Uterus (tissue), 4 donors: ENCODE data around the gene CASQ1. TPM values are rescaled to one million over a fixed set of nuclear protein-coding genes. Genes with fewer than 3 reads are reported as not detected.

Source experiments
- DNase-seq, 2 donors: peaks; one replicate each; pipeline ENCODE4 v3.0.0-alpha.2; 2019 to 2020
- H3K27ac ChIP-seq, 2 donors: fragments of 200-600 bp; sonication (generic); 1 replicate in 1 of 2; 2 replicates in 1 of 2; pipeline ENCODE4 v1.5.1; 2016 to 2018
- H3K27me3 ChIP-seq, 2 donors: fragments of 200-600 bp; sonication (generic); one replicate each; pipeline ENCODE4 v1.5.1; 2018 to 2019; ENCODE audit warnings: control low read depth in 1 of 2
- H3K36me3 ChIP-seq, 2 donors: fragments of 200-600 bp; sonication (generic); one replicate each; pipeline ENCODE4 v1.5.1; 2019; ENCODE audit warnings: control low read depth in 1 of 2
- H3K4me1 ChIP-seq, 2 donors: fragments of 200-600 bp; sonication (generic); one replicate each; pipeline ENCODE4 v1.5.1; 2018 to 2019; ENCODE audit warnings: control low read depth in 1 of 2
- H3K4me3 ChIP-seq, 2 donors: fragments of 200-600 bp; sonication (generic); 1 replicate in 1 of 2; 2 replicates in 1 of 2; pipeline ENCODE4 v1.5.1; 2018 to 2019; ENCODE audit warnings: mild to moderate bottlenecking in 1 of 2
- H3K9me3 ChIP-seq, 2 donors: fragments of 200-600 bp; sonication (generic); one replicate each; pipeline ENCODE4 v1.5.1; 2019; ENCODE audit warnings: control low read depth in 1 of 2
- POLR2A ChIP-seq, 2 donors: fragments of 450-650 bp; IDR thresholded peaks; one replicate each; pipeline ENCODE4 v1.6.1; 2016; ENCODE audit warnings: antibody characterized with exemption in 2 of 2, mild to moderate bottlenecking in 1 of 2, moderate library complexity in 1 of 2
- intact Hi-C: fragments of 100-400 bp; cut with DNase I; formaldehyde crosslinking; loops from one replicate; pipeline ENCODE4 v1.15.1; 2023; ENCODE audit warnings: low total_unique reads
- total RNA-seq, 4 donors: library from RNA; depleted of rRNA in 3 of 4; stranded (reverse); fragments of >200 nt in 3 of 4; gene quantifications; one replicate each; pipeline versions ENCODE4 v1.1.0 to v1.2.4, GENCODE V29; 2014 to 2023
- TF ChIP-seq, protein P1 (sequence below), 4 experiments: fragments of 200-600 bp in 2 of 4; fragments of 450-650 bp in 2 of 4; sonication (generic) in 2 of 4; IDR thresholded peaks; one replicate each; pipeline ENCODE4 v1.5.1; 2016 to 2019; ENCODE audit warnings: antibody characterized with exemption in 4 of 4, mild to moderate bottlenecking in 2 of 4, moderate library complexity in 1 of 4
- donor health status: DM: yes; HTN: yes; CAD: no.

Gene CASQ1
- total RNA-seq, 4 donors from 2014 or later = 0.26 to 0.48 (median 0.34) TPM; not detected in 1

DNA sequence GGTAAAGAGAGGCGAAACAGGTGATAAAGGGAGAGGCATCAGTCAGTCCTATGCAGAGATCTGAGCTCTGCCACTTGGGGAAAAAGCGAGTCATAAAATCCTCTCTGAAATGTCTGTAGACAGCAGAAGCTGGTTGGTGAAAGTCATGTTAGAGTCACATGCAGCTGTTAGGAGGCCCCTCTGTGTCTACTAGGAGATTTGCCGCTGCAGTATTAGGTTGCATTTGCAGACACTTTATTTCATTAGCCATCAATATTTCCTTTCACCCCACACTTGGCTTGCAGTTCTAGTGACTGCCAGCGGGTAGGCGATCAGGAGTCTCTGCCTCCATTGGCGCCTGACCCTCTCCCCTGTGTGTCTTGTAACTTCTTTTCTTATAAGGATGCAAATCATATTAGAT, 22.8 kb upstream of the CASQ1 start:
- no peak for DNase-seq
- no peak overlapping the region for H3K4me3 ChIP-seq
- H3K27ac ChIP-seq = no peak overlapping the region
- intact Hi-C loops = no loop called here
- H3K36me3 ChIP-seq = no peaks in the 10 kb centered on the region
- no peak for TF ChIP-seq POLR2A (IDR thresholded peaks at IDR 0.05)
- TF ChIP-seq, protein P1, sequence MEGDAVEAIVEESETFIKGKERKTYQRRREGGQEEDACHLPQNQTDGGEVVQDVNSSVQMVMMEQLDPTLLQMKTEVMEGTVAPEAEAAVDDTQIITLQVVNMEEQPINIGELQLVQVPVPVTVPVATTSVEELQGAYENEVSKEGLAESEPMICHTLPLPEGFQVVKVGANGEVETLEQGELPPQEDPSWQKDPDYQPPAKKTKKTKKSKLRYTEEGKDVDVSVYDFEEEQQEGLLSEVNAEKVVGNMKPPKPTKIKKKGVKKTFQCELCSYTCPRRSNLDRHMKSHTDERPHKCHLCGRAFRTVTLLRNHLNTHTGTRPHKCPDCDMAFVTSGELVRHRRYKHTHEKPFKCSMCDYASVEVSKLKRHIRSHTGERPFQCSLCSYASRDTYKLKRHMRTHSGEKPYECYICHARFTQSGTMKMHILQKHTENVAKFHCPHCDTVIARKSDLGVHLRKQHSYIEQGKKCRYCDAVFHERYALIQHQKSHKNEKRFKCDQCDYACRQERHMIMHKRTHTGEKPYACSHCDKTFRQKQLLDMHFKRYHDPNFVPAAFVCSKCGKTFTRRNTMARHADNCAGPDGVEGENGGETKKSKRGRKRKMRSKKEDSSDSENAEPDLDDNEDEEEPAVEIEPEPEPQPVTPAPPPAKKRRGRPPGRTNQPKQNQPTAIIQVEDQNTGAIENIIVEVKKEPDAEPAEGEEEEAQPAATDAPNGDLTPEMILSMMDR (IDR thresholded peaks at IDR 0.05) = no peak
- no peaks in the 10 kb centered on the region for H3K27me3 ChIP-seq
- no peaks in the 10 kb centered on the region for H3K9me3 ChIP-seq
- no peaks in the 10 kb centered on the region for H3K4me1 ChIP-seq

DNA sequence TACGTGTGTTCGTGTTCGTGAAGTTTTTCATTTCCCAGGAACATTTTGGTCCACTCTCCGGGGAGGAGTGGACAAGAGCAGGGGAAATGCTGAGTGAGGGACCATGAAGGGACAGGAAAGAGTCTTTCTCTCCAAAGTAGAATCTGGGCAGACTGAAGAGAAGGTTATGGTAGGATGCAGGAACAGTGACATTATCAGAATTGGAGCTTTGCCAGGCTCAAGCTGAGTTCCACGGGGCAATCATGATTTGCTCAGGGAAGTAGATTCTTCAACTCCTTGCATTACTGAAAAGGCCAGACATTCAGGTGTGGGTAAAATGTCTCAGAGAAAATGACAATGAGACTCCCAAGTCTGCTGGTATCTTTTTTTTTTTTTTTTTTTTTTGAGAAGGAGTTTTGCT, 22.4 kb upstream of the CASQ1 start:
- Histone ChIP-seq H3K4me1 (no peaks in the 10 kb centered on the region), H3K27ac (no peak overlapping the region), H3K4me3 (no peak overlapping the region), H3K9me3 (no peaks in the 10 kb centered on the region), H3K36me3 (no peaks in the 10 kb centered on the region), H3K27me3 (no peaks in the 10 kb centered on the region)
- no peak for DNase-seq
- TF ChIP-seq, protein P1 (IDR thresholded peaks at IDR 0.05) = no peak
- TF ChIP-seq POLR2A (IDR thresholded peaks at IDR 0.05) = no peak
- intact Hi-C loops = no loop called here

DNA sequence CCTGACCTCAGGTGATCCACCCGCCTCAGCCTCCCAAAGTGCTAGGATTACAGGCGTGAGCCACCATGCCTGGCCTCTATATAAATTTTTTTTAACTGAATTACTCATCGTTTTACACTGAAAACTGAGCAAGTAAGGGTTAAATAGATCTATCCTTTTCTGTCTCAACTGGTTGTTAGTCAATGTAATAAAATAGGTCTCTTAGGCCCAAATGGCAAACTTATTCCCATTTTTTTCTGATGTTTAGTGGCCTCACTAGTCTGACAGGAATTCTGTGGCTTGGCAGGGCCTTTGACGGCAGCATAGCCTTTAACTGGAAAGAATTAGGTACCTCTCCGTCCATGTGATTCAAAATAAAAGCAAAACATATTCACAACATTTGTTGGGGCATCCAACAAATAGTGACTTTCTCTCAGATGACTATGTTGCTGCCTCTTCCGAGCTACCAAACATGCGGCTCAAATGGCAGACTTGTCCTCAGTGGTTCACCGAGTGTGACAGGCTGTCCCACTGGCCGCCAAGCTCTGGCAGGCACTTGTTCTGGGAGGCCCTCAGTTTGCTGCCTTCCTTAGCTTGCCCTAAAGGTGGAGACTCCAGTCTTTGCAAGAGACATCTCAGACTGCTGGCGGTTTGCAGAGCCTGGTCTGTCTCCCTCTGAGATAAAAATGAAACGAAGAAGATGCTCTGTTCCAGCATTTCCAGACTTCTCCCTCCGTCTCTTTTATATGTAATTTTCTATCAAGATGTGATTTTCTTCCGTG, 21.6 kb upstream of the CASQ1 start:
- no peak overlapping the region for H3K4me3 ChIP-seq
- TF ChIP-seq POLR2A (IDR thresholded peaks at IDR 0.05) = no peak
- TF ChIP-seq, protein P1 (IDR thresholded peaks at IDR 0.05) = no peak
- H3K4me1 ChIP-seq = no peaks in the 10 kb centered on the region
- intact Hi-C loops = no loop called here
- H3K36me3 ChIP-seq = no peaks in the 10 kb centered on the region
- no peak for DNase-seq
- H3K9me3 ChIP-seq = no peaks in the 10 kb centered on the region
- no peaks in the 10 kb centered on the region for H3K27me3 ChIP-seq
- H3K27ac ChIP-seq = no peak overlapping the region

DNA sequence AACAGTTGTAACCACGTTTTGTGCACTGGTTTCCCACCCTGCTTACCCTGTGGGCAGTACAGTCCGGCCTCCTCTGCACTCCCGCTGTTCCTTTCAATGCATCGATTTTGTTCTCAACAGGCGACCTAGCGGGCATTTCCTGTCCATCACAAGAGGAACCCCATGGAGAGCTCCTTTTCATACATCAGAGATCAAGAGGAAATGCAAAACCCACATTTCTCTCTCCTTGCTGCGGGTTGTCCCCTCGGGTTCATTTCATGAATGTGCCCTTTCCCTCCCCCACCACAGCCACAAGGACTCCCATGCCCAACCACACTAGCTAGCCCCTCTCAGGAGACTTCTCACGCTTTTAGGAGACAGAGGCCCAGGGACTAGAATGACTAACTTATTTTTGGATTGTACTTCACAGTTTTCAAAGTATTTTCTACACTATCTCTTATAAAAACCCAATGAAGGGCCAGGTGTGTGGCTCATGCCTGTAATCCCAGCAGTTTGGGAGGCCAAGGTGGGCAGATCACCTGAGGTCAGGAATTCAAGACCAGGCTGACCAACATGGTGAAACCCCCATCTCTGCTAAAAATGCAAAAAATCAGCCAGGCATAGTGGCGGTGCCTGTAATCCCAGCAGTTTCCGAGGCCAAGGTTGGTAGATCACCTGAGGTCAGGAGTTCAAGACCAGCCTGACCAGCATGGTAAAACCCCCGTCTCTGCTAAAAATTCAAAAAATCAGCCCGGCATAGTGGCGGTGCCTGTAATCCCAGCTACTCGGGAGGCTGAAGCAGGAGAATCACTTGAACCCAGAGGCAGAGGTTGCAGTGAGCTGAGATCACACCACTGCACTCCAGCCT, 20.6 kb upstream of the CASQ1 start:
- Histone ChIP-seq H3K27ac (no peak overlapping the region), H3K4me3 (no peak overlapping the region), H3K4me1 (no peaks in the 10 kb centered on the region), H3K27me3 (no peaks in the 10 kb centered on the region), H3K36me3 (no peaks in the 10 kb centered on the region), H3K9me3 (no peaks in the 10 kb centered on the region)
- no peak for DNase-seq
- TF ChIP-seq POLR2A (IDR thresholded peaks at IDR 0.05) = no peak
- TF ChIP-seq, protein P1 (IDR thresholded peaks at IDR 0.05) = no peak
- intact Hi-C loops = no loop called here

DNA sequence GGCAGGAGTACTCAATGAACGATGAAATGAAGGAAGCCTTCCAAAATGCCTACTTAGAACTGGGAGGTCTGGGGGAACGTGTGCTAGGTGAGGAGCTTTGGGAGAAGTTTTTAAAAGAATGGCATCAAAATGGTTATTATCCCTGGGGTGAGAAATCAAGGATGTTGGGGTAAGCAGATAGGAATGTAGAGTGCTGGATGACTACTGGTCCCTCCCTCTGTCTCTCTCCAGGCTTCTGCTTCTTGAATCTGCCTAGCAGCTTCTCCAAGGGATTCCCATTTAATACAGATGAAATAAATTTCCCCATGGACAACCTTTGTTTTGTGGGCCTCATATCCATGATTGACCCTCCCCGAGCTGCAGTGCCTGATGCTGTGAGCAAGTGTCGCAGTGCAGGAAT, 19.0 kb upstream of the CASQ1 start:
- Histone ChIP-seq H3K36me3 (no peaks in the 10 kb centered on the region), H3K9me3 (no peaks in the 10 kb centered on the region), H3K4me1 (no peaks in the 10 kb centered on the region), H3K27me3 (no peaks in the 10 kb centered on the region), H3K4me3 (no peak overlapping the region), H3K27ac (no peak overlapping the region)
- DNase-seq = no peak
- intact Hi-C loops = no loop called here
- TF ChIP-seq, protein P1 (IDR thresholded peaks at IDR 0.05) = no peak
- TF ChIP-seq POLR2A (IDR thresholded peaks at IDR 0.05) = no peak
